NT2/D1 (cell line): ENCODE data around the gene UBE2E1.

Experiments used
- YY1 ChIP-seq: IDR thresholded peaks from 2 replicates; pipeline ENCODE4 v1.6.1; 2011; ENCODE audit not compliant: insufficient read length, insufficient read depth
- ZNF274 ChIP-seq: IDR thresholded peaks from 2 replicates; pipeline ENCODE4 v1.6.1; 2011; ENCODE audit warnings: mild to moderate bottlenecking, low read depth, low read length

DNA sequence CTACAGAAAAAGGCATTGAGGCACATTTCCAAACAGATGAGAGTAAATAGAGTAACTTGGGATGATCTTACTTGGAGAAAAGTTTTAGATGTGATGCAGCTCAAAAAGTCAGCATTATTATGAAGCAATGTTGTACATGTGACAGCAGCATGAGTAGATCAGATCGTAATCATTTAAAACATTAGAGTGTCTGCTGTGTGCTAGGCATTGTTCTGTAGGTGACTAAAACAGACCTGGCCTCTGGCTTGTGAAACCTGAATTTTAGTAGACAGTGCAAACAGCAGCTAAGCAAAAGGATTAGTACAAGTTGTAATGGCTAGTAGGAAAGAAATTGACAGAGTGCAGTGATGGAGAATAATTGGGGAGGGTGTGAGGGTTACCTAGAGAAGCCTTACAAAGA lies 15.1 kb downstream of the UBE2E1 start:
- TF ChIP-seq YY1 (no peak), ZNF274 (no peak)
